Right ventricle myocardium superior (tissue), 1 donor: ENCODE results near the gene WRNIP1. TPM values are rescaled to one million over a fixed set of nuclear protein-coding genes. Genes with fewer than 3 reads are reported as not detected.

Experiments
- ATAC-seq: fragments of 200-7000 bp; cut with Tn5 transposase; one replicate; pipeline ENCODE4 v1.9.1; 2020; ENCODE audit warnings: mild to moderate bottlenecking; ENCODE audit not compliant: poor library complexity
- DNase-seq: peaks from one replicate; pipeline ENCODE4 v3.0.0-alpha.2; 2020
- intact Hi-C: fragments of 100-400 bp; cut with DNase I; formaldehyde crosslinking; loops from one replicate; pipeline ENCODE4 v1.11.2; 2022
- total RNA-seq: library from RNA; stranded (reverse); fragmentation: NEBNext Ultra II Directional; extraction: Animal tissue kit (Norgen Biotek cat#: 25700); gene quantifications from one replicate; pipeline ENCODE4 v1.2.1, GENCODE V29; 2021
- donor health status: DM: no; HTN: yes; CAD: no; lungs with severe emphysema.

The WRNIP1 gene
- total RNA-seq, 1 donor from 2014 or later, result 39.8 TPM

- intact Hi-C loops, result no loop called here
- no peak for DNase-seq
- no peak for ATAC-seq
These were observed 54.8 kb downstream of the WRNIP1 start for GRCh38 chr6:2819978-2820377.

DNA sequence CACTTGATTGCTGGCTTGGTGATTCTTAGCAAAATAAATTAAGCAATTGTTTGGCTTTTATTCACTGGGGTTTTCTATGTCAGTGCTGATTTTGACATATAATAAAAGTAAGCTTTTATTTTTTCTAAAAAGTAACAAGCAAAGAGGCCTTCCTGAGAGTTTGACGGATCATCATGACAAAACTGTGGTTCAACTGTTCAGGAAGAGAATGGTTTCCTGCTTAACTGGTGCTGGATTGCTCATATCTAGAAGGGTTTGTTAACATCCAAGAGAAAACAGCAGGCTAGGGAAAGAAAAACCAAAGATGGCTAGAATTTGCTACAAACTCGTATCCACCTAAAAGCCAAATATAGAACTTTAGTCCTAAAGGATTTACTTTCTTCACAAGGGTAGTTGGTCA is 55.2 kb downstream of the WRNIP1 start:
- no peak for DNase-seq
- ATAC-seq, result no peak
- intact Hi-C loops, result no loop called here

DNA sequence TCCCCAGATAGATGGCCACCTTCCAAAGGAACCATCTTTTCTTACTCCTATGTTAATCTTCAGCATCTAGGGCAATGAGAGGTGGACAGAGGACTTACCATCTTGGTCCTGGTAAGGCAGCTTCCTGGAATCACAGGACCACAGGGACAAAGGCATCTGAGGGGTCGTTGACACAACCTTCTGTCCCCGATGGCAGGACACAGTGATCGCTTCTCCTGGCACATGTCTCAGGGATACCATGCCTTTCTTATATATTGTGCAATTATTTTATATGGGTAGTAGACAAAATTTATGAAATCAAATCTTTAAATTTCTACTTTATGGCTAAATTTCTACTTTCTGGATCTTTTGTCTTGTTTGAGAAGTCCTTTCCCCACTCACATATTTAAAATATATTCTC is 56.4 kb downstream of the WRNIP1 start:
- intact Hi-C loops, result no loop called here
- ATAC-seq (no peak), DNase-seq (no peak)

GRCh38 chr6:2823104-2823850 is 58.1 kb downstream of the WRNIP1 start:
- ATAC-seq (no peak), DNase-seq (no peak)
- intact Hi-C loops, result no loop called here

DNA sequence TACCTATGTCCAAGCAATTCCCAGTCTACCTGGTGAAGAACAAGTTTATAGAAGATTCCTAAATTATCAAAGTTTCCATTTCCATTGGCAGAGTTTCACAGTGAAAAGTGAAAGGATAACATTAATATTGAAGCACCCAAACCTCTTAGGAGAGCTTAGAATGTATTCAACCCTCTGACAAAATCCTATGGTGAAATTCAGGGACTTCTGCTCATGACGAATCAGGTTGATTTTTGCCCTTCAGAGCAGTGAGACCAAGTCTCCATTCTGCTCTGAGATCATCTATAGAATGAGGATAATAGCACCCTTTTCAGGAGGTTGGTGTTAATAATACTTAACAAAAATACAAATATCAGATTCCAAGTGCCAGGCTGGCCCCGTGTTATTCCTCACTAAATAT is 60.9 kb downstream of the WRNIP1 start:
- DNase-seq (no peak), ATAC-seq (no peak)
- intact Hi-C loops, result loop anchor here (5.0 kb wide), 1 partner anchor 34 kb away; no protein-coding TSS in a partner anchor

DNA sequence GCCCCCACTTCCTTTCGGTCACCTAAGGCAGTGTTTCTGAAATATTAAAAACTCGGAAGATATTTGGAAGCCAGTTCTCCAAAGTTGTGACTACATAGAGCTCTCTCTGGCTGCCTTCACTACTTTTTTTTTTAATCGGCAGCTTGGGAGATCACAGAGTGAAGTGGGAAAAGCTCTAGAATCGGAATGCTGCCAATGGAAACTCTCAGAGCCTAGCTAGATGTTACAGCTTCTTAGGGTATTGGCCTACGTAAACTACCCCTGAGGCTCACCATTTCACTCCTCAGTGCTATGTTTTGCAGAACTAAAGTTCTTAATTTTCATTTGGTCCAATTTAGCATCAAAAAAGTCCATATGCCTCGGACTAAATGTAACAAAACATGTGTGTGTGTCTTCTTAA is 61.9 kb downstream of the WRNIP1 start:
- intact Hi-C loops, result loop anchor here (5.0 kb wide), 1 partner anchor 35 kb away; no protein-coding TSS in a partner anchor

DNA sequence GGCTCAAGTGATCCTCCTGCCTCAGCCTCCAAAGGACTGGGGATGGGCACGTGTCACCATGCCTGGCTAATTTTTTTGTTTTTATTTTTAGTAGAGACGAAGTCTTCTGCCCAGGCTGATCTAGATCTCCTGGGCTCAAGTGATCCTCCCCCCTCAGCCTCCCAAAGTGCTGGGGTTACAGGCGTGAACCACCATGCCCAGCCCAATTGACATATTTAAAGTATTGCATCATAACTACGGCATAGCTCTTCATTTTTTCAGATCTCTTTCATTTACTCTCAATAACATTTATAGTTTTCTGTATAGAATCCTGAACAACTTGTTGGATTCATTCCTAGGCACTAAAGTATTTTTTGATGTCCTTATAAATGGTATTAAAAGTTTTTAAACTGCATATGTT is 63.4 kb downstream of the WRNIP1 start:
- DNase-seq, result no peak
- intact Hi-C loops, result loop anchor here (5.0 kb wide), 1 partner anchor 36 kb away; no protein-coding TSS in a partner anchor
- no peak for ATAC-seq

More for the DNA sequence above, 61.9 kb downstream of the WRNIP1 start:
- peak; percentile 60 for ATAC-seq
- no peak for DNase-seq

DNA sequence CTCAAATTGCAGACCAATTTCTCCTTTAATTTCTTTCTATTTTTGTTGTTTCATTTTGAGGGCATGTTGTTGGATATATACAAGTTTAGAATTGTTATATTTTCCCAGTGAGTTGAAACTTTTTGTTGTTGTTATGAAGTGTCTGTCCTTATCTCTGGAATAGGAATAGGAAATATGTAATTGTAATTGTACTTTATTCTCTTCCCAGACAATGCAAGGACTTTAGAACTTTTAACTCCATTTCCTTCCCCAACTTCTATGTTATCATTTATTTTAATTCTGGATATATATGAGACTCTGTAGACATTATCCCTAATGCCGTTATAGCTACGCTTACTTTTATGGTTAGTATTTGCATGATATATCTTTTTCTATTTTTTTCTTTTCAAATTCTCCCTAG is 64.1 kb downstream of the WRNIP1 start:
- DNase-seq (no peak), ATAC-seq (no peak)
- intact Hi-C loops, result loop anchor here (5.0 kb wide), 1 partner anchor 37 kb away; no protein-coding TSS in a partner anchor

GRCh38 chr6:2830183-2830582 is 65.0 kb downstream of the WRNIP1 start:
- no peak for ATAC-seq
- DNase-seq, result no peak
- intact Hi-C loops, result no loop called here

DNA sequence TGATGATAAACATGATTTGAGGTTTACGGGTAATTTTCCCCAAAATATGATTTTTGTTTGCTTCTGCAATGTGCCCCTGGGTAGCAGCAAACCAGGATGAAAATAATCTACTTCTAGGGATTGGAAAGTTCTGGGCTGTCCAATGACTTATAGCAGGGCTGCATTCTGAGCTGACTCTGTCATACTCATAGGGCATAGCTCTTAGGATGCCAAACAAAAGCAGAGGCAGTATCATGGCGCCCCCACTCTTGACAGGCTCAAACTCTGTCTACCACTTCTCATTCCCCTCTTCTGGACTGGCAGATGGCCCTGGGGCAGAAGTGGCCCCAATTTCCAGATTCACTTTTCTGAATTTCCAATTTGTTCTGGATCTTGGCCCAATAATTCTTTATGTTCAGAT is 66.2 kb downstream of the WRNIP1 start:
- ATAC-seq, result no peak
- intact Hi-C loops, result no loop called here
- DNase-seq, result no peak

GRCh38 chr6:2834262-2834661 is 69.1 kb downstream of the WRNIP1 start:
- no peak for DNase-seq
- intact Hi-C loops, result no loop called here
- no peak for ATAC-seq

Other genes with a start within 250 kb of the WRNIP1 start
- gene MYLK4, start 14.5 kb upstream of the WRNIP1 start, total RNA-seq, result 1.4 TPM
- gene SERPINB1, start 76.5 kb downstream of the WRNIP1 start, total RNA-seq, result 25.3 TPM
- gene SERPINB9, start 137.9 kb downstream of the WRNIP1 start, total RNA-seq, result 2.9 TPM
- gene SERPINB6, start 206.2 kb downstream of the WRNIP1 start, total RNA-seq, result 265 TPM
- 70.5 TPM for gene NQO2, start 234.5 kb downstream of the WRNIP1 start, total RNA-seq